Loucy (cell line): ENCODE data around the gene HMOX2.

Source experiments
- H2AFZ ChIP-seq: fragments of 200-600 bp; sonication (generic); 2 replicates; pipeline ENCODE4 v1.6.0; 2016; ENCODE audit warnings: antibody characterized with exemption, mild to moderate bottlenecking, low read length, moderate library complexity
- H3F3A ChIP-seq: fragments of 200-600 bp; 2 replicates; pipeline ENCODE4 v1.6.0; 2016; ENCODE audit warnings: antibody characterized with exemption, low read depth, mild to moderate bottlenecking
- H3K27me3 ChIP-seq: fragments of 200-600 bp; sonication (generic); 2 replicates; pipeline ENCODE4 v1.6.1; 2014; ENCODE audit warnings: low read length, mild to moderate bottlenecking; ENCODE audit not compliant: insufficient read depth, poor library complexity, severe bottlenecking
- H3K36me3 ChIP-seq: fragments of 200-600 bp; sonication (generic); 2 replicates; pipeline ENCODE4 v1.6.1; 2016; ENCODE audit warnings: low read length; ENCODE audit not compliant: insufficient read depth
- H3K4me1 ChIP-seq: fragments of 200-600 bp; sonication (generic); 2 replicates; pipeline ENCODE4 v1.5.1; 2014; ENCODE audit warnings: low read length, mild to moderate bottlenecking; ENCODE audit not compliant: insufficient read depth, poor library complexity, severe bottlenecking
- H3K4me2 ChIP-seq: fragments of 200-600 bp; sonication (generic); 2 replicates; pipeline ENCODE4 v1.6.0; 2014; ENCODE audit warnings: antibody characterized with exemption, low read length, low read depth, mild to moderate bottlenecking; ENCODE audit not compliant: poor library complexity, severe bottlenecking
- H3K4me3 ChIP-seq: fragments of 200-600 bp; sonication (generic); 2 replicates; pipeline ENCODE4 v1.5.1; 2014; ENCODE audit warnings: low read length, mild to moderate bottlenecking, mixed read lengths; ENCODE audit not compliant: poor library complexity, severe bottlenecking
- H3K79me2 ChIP-seq: fragments of 200-600 bp; sonication (generic); 2 replicates; pipeline ENCODE4 v1.6.1; 2014; ENCODE audit warnings: low read length; ENCODE audit not compliant: insufficient read depth
- H3K9ac ChIP-seq: fragments of 200-600 bp; sonication (generic); 2 replicates; pipeline ENCODE4 v1.6.0; 2014; ENCODE audit warnings: mild to moderate bottlenecking, low read depth, low read length, moderate library complexity; ENCODE audit not compliant: poor library complexity, severe bottlenecking
- H3K9me2 ChIP-seq: fragments of 200-600 bp; sonication (generic); replicated peaks from 2 replicates; pipeline ENCODE4 v1.6.1; 2016; ENCODE audit warnings: low read depth, low read length, mixed read lengths
- H3K9me3 ChIP-seq: fragments of 200-600 bp; sonication (generic); 2 replicates; pipeline ENCODE4 v1.6.1; 2014; ENCODE audit warnings: mild to moderate bottlenecking, antibody characterized with exemption, low read length, low read depth; ENCODE audit not compliant: insufficient read depth
- H4K20me1 ChIP-seq: fragments of 200-600 bp; sonication (generic); 2 replicates; pipeline ENCODE4 v1.6.0; 2014; ENCODE audit warnings: antibody characterized with exemption, low read length, mild to moderate bottlenecking; ENCODE audit not compliant: insufficient read depth, poor library complexity, severe bottlenecking
- CTCF ChIP-seq: fragments of 200-600 bp; sonication (generic); conservative IDR thresholded peaks from 2 replicates; pipeline ENCODE4 v1.5.1; 2014; ENCODE audit warnings: mild to moderate bottlenecking, antibody characterized with exemption, low read length
- EZH2phosphoT487 ChIP-seq: fragments of 200-600 bp; IDR thresholded peaks from 2 replicates; pipeline ENCODE4 v1.6.1; 2018; ENCODE audit warnings: antibody characterized with exemption, mild to moderate bottlenecking, moderate library complexity, borderline replicate concordance

The HMOX2 gene

GRCh38 chr16:4455081-4455480 lies 21.1 kb upstream of the HMOX2 start:
- H4K20me1 ChIP-seq, result no peaks in the 10 kb centered on the region
- no peaks in the 10 kb centered on the region for H3K36me3 ChIP-seq
- no peak overlapping the region for H3K9ac ChIP-seq
- H3K9me3 ChIP-seq, result no peaks in the 10 kb centered on the region
- no peaks in the 10 kb centered on the region for H3K4me1 ChIP-seq
- no peaks in the 10 kb centered on the region for H3K9me2 ChIP-seq
- TF ChIP-seq CTCF (no peak), EZH2phosphoT487 (no peak)
- H3F3A ChIP-seq, result no peaks in the 10 kb centered on the region
- H3K4me3 ChIP-seq, result no peak overlapping the region
- no peaks in the 10 kb centered on the region for H3K27me3 ChIP-seq
- no peak overlapping the region for H3K4me2 ChIP-seq
- no peak overlapping the region for H2AFZ ChIP-seq
- H3K79me2 ChIP-seq, result no peaks in the 10 kb centered on the region

- Histone ChIP-seq H3K4me2 (no peak overlapping the region), H3K4me3 (no peak overlapping the region), H3K36me3 (no peaks in the 10 kb centered on the region), H3F3A (no peaks in the 10 kb centered on the region), H3K9me2 (no peaks in the 10 kb centered on the region), H4K20me1 (no peaks in the 10 kb centered on the region), H3K79me2 (no peaks in the 10 kb centered on the region), H3K27me3 (no peaks in the 10 kb centered on the region), H3K9me3 (no peaks in the 10 kb centered on the region), H3K4me1 (no peaks in the 10 kb centered on the region), H3K9ac (no peak overlapping the region), H2AFZ (no peak overlapping the region)
- no peak for TF ChIP-seq CTCF
- no peak for TF ChIP-seq EZH2phosphoT487
These were observed 20.2 kb upstream of the HMOX2 start for GRCh38 chr16:4455951-4456350.

- no peaks in the 10 kb centered on the region for H3K9me2 ChIP-seq
- H2AFZ ChIP-seq, result no peak overlapping the region
- H3K36me3 ChIP-seq, result no peaks in the 10 kb centered on the region
- no peaks in the 10 kb centered on the region for H3K9me3 ChIP-seq
- no peaks in the 10 kb centered on the region for H3K4me1 ChIP-seq
- H3K4me3 ChIP-seq, result no peak overlapping the region
- no peaks in the 10 kb centered on the region for H4K20me1 ChIP-seq
- H3K9ac ChIP-seq, result no peak overlapping the region
- no peaks in the 10 kb centered on the region for H3K27me3 ChIP-seq
- H3F3A ChIP-seq, result no peaks in the 10 kb centered on the region
- no peak overlapping the region for H3K4me2 ChIP-seq
- TF ChIP-seq EZH2phosphoT487 (no peak), CTCF (no peak)
- H3K79me2 ChIP-seq, result no peaks in the 10 kb centered on the region
These were observed 15.3 kb upstream of the HMOX2 start for GRCh38 chr16:4460936-4461249.
